Trophoblast cell (in vitro differentiated cells and primary cell): ENCODE data around the gene PGA5.

Experiments
- DNase-seq, 2 donors: peaks; one replicate each; pipeline ENCODE4 v3.0.0-alpha.2; 2016
- H2AFZ ChIP-seq: 2 replicates; pipeline ENCODE4 v1.6.1; 2013; ENCODE audit warnings: low read length, moderate library complexity, mild to moderate bottlenecking; ENCODE audit not compliant: insufficient read depth, poor library complexity
- H2AK5ac ChIP-seq: 2 replicates; pipeline ENCODE4 v1.6.1; 2013; ENCODE audit warnings: mild to moderate bottlenecking, low read length
- H2BK120ac ChIP-seq: 2 replicates; pipeline ENCODE4 v1.6.1; 2013; ENCODE audit warnings: low read length, mild to moderate bottlenecking, moderate library complexity; ENCODE audit not compliant: insufficient read depth, poor library complexity
- H2BK12ac ChIP-seq: 2 replicates; pipeline ENCODE4 v1.6.1; 2013; ENCODE audit warnings: mild to moderate bottlenecking, low read length, moderate library complexity
- H2BK5ac ChIP-seq: 2 replicates; pipeline ENCODE4 v1.6.1; 2013; ENCODE audit warnings: low read length, low read depth, moderate library complexity, mild to moderate bottlenecking; ENCODE audit not compliant: poor library complexity
- H3K14ac ChIP-seq: 2 replicates; pipeline ENCODE4 v1.6.1; 2013; ENCODE audit warnings: mild to moderate bottlenecking, low read length
- H3K18ac ChIP-seq: 2 replicates; pipeline ENCODE4 v1.6.1; 2013; ENCODE audit warnings: mild to moderate bottlenecking, low read length
- H3K23ac ChIP-seq: 2 replicates; pipeline ENCODE4 v1.6.1; 2013; ENCODE audit warnings: low read length
- H3K27ac ChIP-seq: 2 replicates; pipeline ENCODE4 v1.5.1; 2013; ENCODE audit warnings: low read depth, mild to moderate bottlenecking, inconsistent platforms, low read length, moderate library complexity
- H3K27me3 ChIP-seq: 2 replicates; pipeline ENCODE4 v1.6.1; 2013; ENCODE audit warnings: inconsistent platforms, mild to moderate bottlenecking, low read length, moderate library complexity; ENCODE audit not compliant: insufficient read depth
- H3K36me3 ChIP-seq, 2 experiments: 1 replicate in 1 of 2; 2 replicates in 1 of 2; pipeline ENCODE4 v1.6.1; 2013; ENCODE audit warnings: low read length in 2 of 2, mild to moderate bottlenecking in 2 of 2, moderate library complexity in 1 of 2; ENCODE audit not compliant: insufficient read depth in 2 of 2, control insufficient read depth in 1 of 2
- H3K4ac ChIP-seq: 2 replicates; pipeline ENCODE4 v1.6.1; 2013; ENCODE audit warnings: low read depth, mild to moderate bottlenecking, low read length, moderate library complexity
- H3K4me1 ChIP-seq, 2 experiments: 1 replicate in 1 of 2; 2 replicates in 1 of 2; pipeline ENCODE4 v1.6.1; 2013; ENCODE audit warnings: low read length in 2 of 2, mild to moderate bottlenecking in 2 of 2, moderate library complexity in 1 of 2; ENCODE audit not compliant: insufficient read depth in 2 of 2, control insufficient read depth in 1 of 2
- H3K4me2 ChIP-seq: 2 replicates; pipeline ENCODE4 v1.6.1; 2013; ENCODE audit warnings: inconsistent platforms, mild to moderate bottlenecking, low read length, moderate library complexity
- H3K4me3 ChIP-seq: 2 replicates; pipeline ENCODE4 v1.5.1; 2013; ENCODE audit warnings: mild to moderate bottlenecking, low read depth, low read length, inconsistent platforms
- H3K79me1 ChIP-seq: one replicate; pipeline ENCODE4 v1.6.1; 2013; ENCODE audit warnings: low read length
- H3K79me2 ChIP-seq: 2 replicates; pipeline ENCODE4 v1.6.1; 2013; ENCODE audit warnings: low read length, mild to moderate bottlenecking; ENCODE audit not compliant: control insufficient read depth, insufficient read depth, poor library complexity
- H3K9ac ChIP-seq: 2 replicates; pipeline ENCODE4 v1.6.1; 2013; ENCODE audit warnings: mild to moderate bottlenecking, low read length
- H3K9me3 ChIP-seq: 2 replicates; pipeline ENCODE4 v1.6.1; 2013; ENCODE audit warnings: low read depth, mild to moderate bottlenecking, control low read depth, inconsistent platforms, low read length; ENCODE audit not compliant: insufficient read depth
- H4K12ac ChIP-seq: 2 replicates; pipeline ENCODE4 v1.6.1; 2013; ENCODE audit warnings: low read depth, mild to moderate bottlenecking, low read length, moderate library complexity
- H4K8ac ChIP-seq: 2 replicates; pipeline ENCODE4 v1.6.1; 2013; ENCODE audit warnings: low read depth, mild to moderate bottlenecking, low read length, moderate library complexity
- H4K91ac ChIP-seq: one replicate; pipeline ENCODE4 v1.6.1; 2013; ENCODE audit warnings: low read depth, mild to moderate bottlenecking, low read length, moderate library complexity
- whole genome bisulfite sequencing: extraction: QIAGEN DNeasy Blood & Tissue Kit; methylation state at CpG from one replicate; pipeline ENCODE4 v1.1.7; 2013; ENCODE audit warnings: missing lambda C conversion rate; ENCODE audit not compliant: insufficient read length, insufficient coverage; ENCODE audit errors: extremely low coverage; 5-methylcytosine and 5-hydroxymethylcytosine counted together

PGA5 gene

GRCh38 chr11:61277186-61278000, 36.4 kb downstream of the PGA5 start:
- H2BK120ac ChIP-seq, result no peak overlapping the region
- H3K18ac ChIP-seq, result no peak overlapping the region
- H4K12ac ChIP-seq, result no peak overlapping the region
- no peak overlapping the region for H2BK5ac ChIP-seq
- no CpG with 5 or more reads among the region's 14 CpGs for WGBS
- H3K27me3 ChIP-seq, result no peaks in the 10 kb centered on the region
- H4K91ac ChIP-seq, result no peak overlapping the region
- peaks cover 9 to 11% of the 10 kb centered on the region in 2 experiments for H3K36me3 ChIP-seq
- H3K9ac ChIP-seq, result no peak overlapping the region
- no peak overlapping the region for H3K4ac ChIP-seq
- no peak overlapping the region for H3K27ac ChIP-seq
- peak overlapping the region; percentile 61 for H2BK12ac ChIP-seq
- no peak overlapping the region for H3K23ac ChIP-seq
- no peaks in the 10 kb centered on the region for H3K79me1 ChIP-seq
- H2AFZ ChIP-seq, result no peak overlapping the region
- H3K4me3 ChIP-seq, result no peak overlapping the region
- H3K79me2 ChIP-seq, result no peaks in the 10 kb centered on the region
- no peak overlapping the region for H4K8ac ChIP-seq
- no peak overlapping the region for H3K14ac ChIP-seq
- DNase-seq, result no peak
- peaks cover 2% of the 10 kb centered on the region for H3K9me3 ChIP-seq
- no peak overlapping the region for H2AK5ac ChIP-seq
- peak overlapping the region; percentile 25 for H3K4me2 ChIP-seq
- H3K4me1 ChIP-seq, result peaks cover 7 to 11% of the 10 kb centered on the region in 2 experiments

GRCh38 chr11:61278001-61278470, 37.1 kb downstream of the PGA5 start:
- Histone ChIP-seq H3K27me3 (no peaks in the 10 kb centered on the region), H3K14ac (no peak overlapping the region), H3K4ac (no peak overlapping the region), H2AFZ (no peak overlapping the region), H2BK12ac (no peak overlapping the region), H4K8ac (no peak overlapping the region), H3K4me3 (no peak overlapping the region), H3K79me1 (no peaks in the 10 kb centered on the region), H3K18ac (no peak overlapping the region), H2BK120ac (no peak overlapping the region), H4K91ac (no peak overlapping the region), H4K12ac (no peak overlapping the region), H3K27ac (no peak overlapping the region), H2BK5ac (no peak overlapping the region), H3K9ac (no peak overlapping the region), H3K23ac (no peak overlapping the region), H3K4me2 (peak overlapping the region; percentile 25), H3K4me1 (peaks cover 7 to 11% of the 10 kb centered on the region in 2 experiments), H2AK5ac (no peak overlapping the region), H3K36me3 (peaks cover 9 to 11% of the 10 kb centered on the region in 2 experiments), H3K79me2 (no peaks in the 10 kb centered on the region), H3K9me3 (peaks cover 2% of the 10 kb centered on the region)
- no CpG with 5 or more reads among the region's 10 CpGs for WGBS
- DNase-seq, result peak in 1 of 2 donors; percentile 55

DNA sequence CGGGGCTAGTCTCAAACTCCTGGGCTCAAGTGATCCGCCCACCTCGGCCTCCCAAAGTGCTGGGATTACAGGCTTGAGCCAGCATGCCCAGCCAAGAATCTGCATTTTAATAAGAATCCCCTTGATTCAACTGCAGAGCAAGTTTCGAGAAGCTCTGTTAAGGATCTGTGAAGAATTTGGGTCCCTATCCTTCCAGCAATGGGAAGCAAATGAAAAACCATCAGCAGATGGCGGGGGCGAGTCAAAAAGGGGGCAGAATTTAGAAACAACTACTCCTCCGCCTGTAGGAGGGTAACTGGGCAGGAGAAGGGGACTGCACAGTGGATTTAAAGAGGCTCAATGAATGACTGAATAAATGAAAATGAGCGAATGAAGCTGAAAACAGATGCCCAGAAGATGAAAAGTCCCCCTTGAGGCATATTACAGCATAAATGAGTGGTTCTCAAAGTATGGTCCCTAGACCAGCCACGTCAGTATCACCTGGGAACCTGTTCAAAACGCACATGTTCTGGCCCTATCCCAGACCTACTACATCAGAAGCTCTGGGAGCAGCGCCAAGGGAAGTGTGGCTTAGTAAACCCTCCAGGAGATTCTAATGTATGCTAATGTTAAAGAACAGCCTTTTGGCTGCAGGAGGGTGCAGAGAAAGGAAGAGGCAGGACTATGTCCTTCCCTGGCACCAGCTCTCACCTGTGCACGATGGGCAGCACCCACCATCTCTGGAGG, 39.1 kb downstream of the PGA5 start:
- no peak overlapping the region for H2BK5ac ChIP-seq
- no peak overlapping the region for H3K18ac ChIP-seq
- H2AK5ac ChIP-seq, result no peak overlapping the region
- H3K14ac ChIP-seq, result no peak overlapping the region
- no peaks in the 10 kb centered on the region for H3K79me1 ChIP-seq
- H2AFZ ChIP-seq, result no peak overlapping the region
- H3K23ac ChIP-seq, result no peak overlapping the region
- H3K36me3 ChIP-seq, result peaks cover 3 to 11% of the 10 kb centered on the region in 2 experiments
- no peak overlapping the region for H3K4me3 ChIP-seq
- no peaks in the 10 kb centered on the region for H3K79me2 ChIP-seq
- no peak overlapping the region for H3K9ac ChIP-seq
- no peak overlapping the region for H2BK12ac ChIP-seq
- no peak overlapping the region for H3K4me2 ChIP-seq
- no peak overlapping the region for H4K8ac ChIP-seq
- H3K9me3 ChIP-seq, result peaks cover 2% of the 10 kb centered on the region
- H4K91ac ChIP-seq, result no peak overlapping the region
- no peaks in the 10 kb centered on the region for H3K27me3 ChIP-seq
- DNase-seq, result no peak
- no peak overlapping the region for H4K12ac ChIP-seq
- H3K4me1 ChIP-seq, result peaks cover 7 to 11% of the 10 kb centered on the region in 2 experiments
- H2BK120ac ChIP-seq, result no peak overlapping the region
- no peak overlapping the region for H3K4ac ChIP-seq
- no CpG with 5 or more reads among the region's 12 CpGs for WGBS
- H3K27ac ChIP-seq, result no peak overlapping the region

- no peak overlapping the region for H3K18ac ChIP-seq
- no peaks in the 10 kb centered on the region for H3K79me2 ChIP-seq
- H2AFZ ChIP-seq, result no peak overlapping the region
- WGBS, result 100% methylated on average over 1 of the region's 20 CpGs
- H3K4me1 ChIP-seq, result peaks cover 7 to 11% of the 10 kb centered on the region in 2 experiments
- no peak overlapping the region for H3K9ac ChIP-seq
- H4K8ac ChIP-seq, result no peak overlapping the region
- DNase-seq, result no peak
- H3K79me1 ChIP-seq, result no peaks in the 10 kb centered on the region
- peaks cover 4% of the 10 kb centered on the region for H3K9me3 ChIP-seq
- H3K4me2 ChIP-seq, result no peak overlapping the region
- no peak overlapping the region for H3K27ac ChIP-seq
- no peak overlapping the region for H3K4ac ChIP-seq
- no peak overlapping the region for H2BK5ac ChIP-seq
- no peak overlapping the region for H4K91ac ChIP-seq
- H3K36me3 ChIP-seq, result peaks cover 6 to 14% of the 10 kb centered on the region in 2 experiments
- H3K23ac ChIP-seq, result no peak overlapping the region
- no peak overlapping the region for H4K12ac ChIP-seq
- no peak overlapping the region for H2BK120ac ChIP-seq
- H2BK12ac ChIP-seq, result no peak overlapping the region
- no peak overlapping the region for H2AK5ac ChIP-seq
- H3K27me3 ChIP-seq, result no peaks in the 10 kb centered on the region
- no peak overlapping the region for H3K14ac ChIP-seq
- H3K4me3 ChIP-seq, result peak overlapping the region; percentile 2
Observed at GRCh38 chr11:61280883-61281580, 40.1 kb downstream of the PGA5 start.
